ENCODE data around the gene FOXK1.

GRCh38 chr7:4737300-4737699 lies 55.2 kb downstream of the FOXK1 start:
- TF ChIP-seq CTCF (IDR thresholded peaks at IDR 0.05) (no peak), POLR2A (IDR thresholded peaks at IDR 0.05) (no peak), EP300 (IDR thresholded peaks at IDR 0.05) (no peak)

Measured in ovary (tissue), 3 donors.